HEK293 (cell line): ENCODE measurements around the gene SLC39A7.

Source experiments
- CTCF ChIA-PET: fragments of 350-600 bp; formaldehyde crosslinking; extraction: SDS; loops from one replicate; lab custom pipeline; 2021; ENCODE audit warnings: antibody characterized with exemption; lab: Yijun Ruan, JAX
- POLR2A ChIA-PET: fragments of 300-600 bp; formaldehyde crosslinking; extraction: SDS; loops from one replicate; lab custom pipeline; 2020; ENCODE audit warnings: antibody characterized with exemption, inconsistent platforms; lab: Yijun Ruan, JAX
- H3K27ac ChIP-seq: fragments of 200-500 bp; sonication (Bioruptor generic); 2 replicates; pipeline ENCODE4 v1.5.1; 2014; ENCODE audit warnings: low read depth, low read length, control low read depth, inconsistent platforms; ENCODE audit errors: extremely low read depth
- H3K36me3 ChIP-seq, 2 experiments: fragments of 200-500 bp in 1 of 2; sonication (Bioruptor generic) in 1 of 2; 1 replicate in 1 of 2; 2 replicates in 1 of 2; pipeline ENCODE4 v1.5.1; 2014 to 2017; ENCODE audit warnings: inconsistent platforms in 2 of 2, low read length in 2 of 2; ENCODE audit not compliant: control insufficient read depth in 2 of 2, insufficient read depth in 1 of 2
- H3K4me1 ChIP-seq: fragments of 200-500 bp; sonication (Bioruptor generic); 2 replicates; pipeline ENCODE4 v1.5.1; 2014; ENCODE audit warnings: mild to moderate bottlenecking, low read length, inconsistent platforms; ENCODE audit not compliant: control insufficient read depth, insufficient read depth
- H3K4me3 ChIP-seq: 2 replicates; pipeline ENCODE4 v1.5.1; 2011; ENCODE audit warnings: low read depth, mild to moderate bottlenecking, control low read depth, low read length, moderate library complexity
- H3K9me3 ChIP-seq: fragments of 200-500 bp; sonication (Bioruptor generic); 2 replicates; pipeline ENCODE4 v1.5.1; 2014; ENCODE audit warnings: low read depth, low read length, inconsistent platforms; ENCODE audit not compliant: control insufficient read depth, insufficient read depth
- EGR2 ChIP-seq: fragments of 450-650 bp; formaldehyde crosslinking; IDR thresholded peaks from 2 replicates; pipeline ENCODE4 v1.5.1; 2016; ENCODE audit warnings: low read depth, missing biosample characterization, missing genetic modification characterization
- FEZF1 ChIP-seq: fragments of 450-650 bp; formaldehyde crosslinking; IDR thresholded peaks from 2 replicates; pipeline ENCODE4 v1.5.1; 2016; ENCODE audit warnings: missing biosample characterization, missing genetic modification characterization
- HOXC10 ChIP-seq: sonication (generic); formaldehyde crosslinking; IDR thresholded peaks from 2 replicates; pipeline ENCODE4 v1.8.1; 2023; ENCODE audit warnings: mild to moderate bottlenecking, missing genetic modification reagents
- IKZF3 ChIP-seq: fragments of 450-650 bp; IDR thresholded peaks from 2 replicates; pipeline ENCODE4 v1.5.0; 2018; ENCODE audit warnings: missing biosample characterization, mild to moderate bottlenecking, missing genetic modification characterization, moderate library complexity
- KLF17 ChIP-seq: fragments of 450-650 bp; formaldehyde crosslinking; IDR thresholded peaks from 2 replicates; pipeline ENCODE4 v1.5.1; 2016; ENCODE audit warnings: missing biosample characterization, missing genetic modification characterization
- ZFHX2 ChIP-seq: fragments of 450-650 bp; formaldehyde crosslinking; conservative IDR thresholded peaks from 2 replicates; pipeline ENCODE4 v1.5.1; 2016; ENCODE audit warnings: missing biosample characterization, missing genetic modification characterization
- ZNF302 ChIP-seq: fragments of 450-650 bp; formaldehyde crosslinking; IDR thresholded peaks from 2 replicates; pipeline ENCODE4 v1.5.1; 2016; ENCODE audit warnings: missing biosample characterization, missing genetic modification characterization, low read depth
- ZNF350 ChIP-seq: fragments of 450-650 bp; formaldehyde crosslinking; IDR thresholded peaks from 2 replicates; pipeline ENCODE4 v1.5.0; 2017; ENCODE audit warnings: missing biosample characterization, mild to moderate bottlenecking, missing genetic modification characterization
- ZNF473 ChIP-seq: fragments of 450-650 bp; formaldehyde crosslinking; IDR thresholded peaks from 2 replicates; pipeline ENCODE4 v1.5.1; 2017; ENCODE audit warnings: missing biosample characterization, missing genetic modification characterization
- ZNF544 ChIP-seq: fragments of 450-650 bp; formaldehyde crosslinking; IDR thresholded peaks from 2 replicates; pipeline ENCODE4 v1.5.0; 2017; ENCODE audit warnings: missing biosample characterization, missing genetic modification characterization
- ZNF548 ChIP-seq: fragments of 450-650 bp; formaldehyde crosslinking; IDR thresholded peaks from 2 replicates; pipeline ENCODE4 v1.5.1; 2016; ENCODE audit warnings: missing biosample characterization, missing genetic modification characterization
- ZNF560 ChIP-seq: fragments of 450-650 bp; formaldehyde crosslinking; IDR thresholded peaks from 2 replicates; pipeline ENCODE4 v1.5.1; 2017; ENCODE audit warnings: missing biosample characterization, missing genetic modification characterization, borderline replicate concordance
- ZNF561 ChIP-seq: fragments of 450-650 bp; IDR thresholded peaks from 2 replicates; pipeline ENCODE4 v1.5.1; 2018; ENCODE audit warnings: missing biosample characterization, missing genetic modification characterization, borderline replicate concordance
- ZNF580 ChIP-seq: fragments of 450-650 bp; formaldehyde crosslinking; IDR thresholded peaks from 2 replicates; pipeline ENCODE4 v1.5.1; 2016; ENCODE audit warnings: missing biosample characterization, missing genetic modification characterization
- ZNF610 ChIP-seq: fragments of 450-650 bp; formaldehyde crosslinking; IDR thresholded peaks from 2 replicates; pipeline ENCODE4 v1.5.1; 2016; ENCODE audit warnings: missing biosample characterization, missing genetic modification characterization, borderline replicate concordance
- TF ChIP-seq, protein P1 (sequence below): fragments of 450-650 bp; formaldehyde crosslinking; IDR thresholded peaks from 2 replicates; pipeline ENCODE4 v1.5.1; 2016; ENCODE audit warnings: missing biosample characterization, missing genetic modification characterization
- TF ChIP-seq, protein P2 (sequence below): fragments of 450-650 bp; IDR thresholded peaks from 2 replicates; pipeline ENCODE4 v1.5.1; 2018; ENCODE audit warnings: missing biosample characterization, mild to moderate bottlenecking, missing genetic modification characterization
- TF ChIP-seq, protein P3 (sequence below): fragments of 450-650 bp; formaldehyde crosslinking; IDR thresholded peaks from 2 replicates; pipeline ENCODE4 v1.5.1; 2016; ENCODE audit warnings: missing biosample characterization, missing genetic modification characterization, low read depth
- TF ChIP-seq, protein P4 (sequence below): fragments of 450-650 bp; formaldehyde crosslinking; IDR thresholded peaks from 2 replicates; pipeline ENCODE4 v1.5.1; 2017; ENCODE audit warnings: missing biosample characterization, mild to moderate bottlenecking, missing genetic modification characterization, moderate library complexity
- TF ChIP-seq, protein P5 (sequence below): fragments of 450-650 bp; formaldehyde crosslinking; IDR thresholded peaks from 2 replicates; pipeline ENCODE4 v1.5.1; 2016; ENCODE audit warnings: missing biosample characterization, missing genetic modification characterization

SLC39A7 gene

DNA sequence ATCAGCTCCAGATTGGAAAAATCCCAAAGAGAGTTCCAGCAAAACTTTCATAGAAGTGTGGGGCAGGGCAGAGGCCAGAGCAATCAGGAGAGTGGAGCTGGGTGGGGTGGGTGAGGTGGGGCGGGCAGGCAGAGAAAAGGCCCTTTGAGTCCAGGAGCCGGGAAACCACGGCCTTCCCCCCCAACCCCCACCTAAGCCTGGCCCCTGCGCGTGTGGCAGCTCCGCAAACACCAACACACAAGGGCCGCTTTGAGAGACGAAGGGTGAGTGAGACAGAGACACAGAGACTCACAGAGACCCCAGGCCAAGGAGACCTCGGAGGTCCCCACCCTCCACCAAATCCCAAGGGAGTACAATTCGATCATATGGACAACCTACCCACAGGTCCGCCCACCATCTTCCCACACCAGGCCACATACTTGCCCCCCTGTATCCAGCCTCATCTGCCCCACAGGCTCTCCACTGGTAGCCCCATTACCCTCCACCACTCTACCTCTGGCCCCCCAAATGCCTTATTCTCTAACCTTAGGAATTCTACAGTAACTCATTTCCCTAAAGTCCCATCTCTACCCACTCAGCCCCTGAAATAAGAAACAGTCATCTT is 10.1 kb upstream of the SLC39A7 start:
- no peak overlapping the region for H3K27ac ChIP-seq
- TF ChIP-seq ZFHX2 (tag by site-specific recombination) (peak; percentile 77), ZNF544 (tag by site-specific recombination) (no peak), EGR2 (peak; percentile 91)
- TF ChIP-seq, all 188 proteins: peak for 2
- POLR2A ChIA-PET = interaction anchor here (0.7 to 1.5 kb wide), 3 partner anchors 9 to 42 kb away, joined by 3 to 6 read pairs (median 3); partner anchors contain the start of gene RING1
- Histone ChIP-seq H3K4me3 (no peak overlapping the region), H3K4me1 (peaks cover 3% of the 10 kb centered on the region; the same call in 1 of the 2 replicates), H3K9me3 (no peaks in the 10 kb centered on the region), H3K36me3 (peaks cover 2 to 21% of the 10 kb centered on the region in 2 experiments; a peak in 1 of 3 replicates)
- CTCF ChIA-PET = interaction anchor here (0.6 to 2.5 kb wide), 5 partner anchors 14 to 154 kb away, joined by 4 to 10 read pairs (median 6); no protein-coding TSS in a partner anchor

DNA sequence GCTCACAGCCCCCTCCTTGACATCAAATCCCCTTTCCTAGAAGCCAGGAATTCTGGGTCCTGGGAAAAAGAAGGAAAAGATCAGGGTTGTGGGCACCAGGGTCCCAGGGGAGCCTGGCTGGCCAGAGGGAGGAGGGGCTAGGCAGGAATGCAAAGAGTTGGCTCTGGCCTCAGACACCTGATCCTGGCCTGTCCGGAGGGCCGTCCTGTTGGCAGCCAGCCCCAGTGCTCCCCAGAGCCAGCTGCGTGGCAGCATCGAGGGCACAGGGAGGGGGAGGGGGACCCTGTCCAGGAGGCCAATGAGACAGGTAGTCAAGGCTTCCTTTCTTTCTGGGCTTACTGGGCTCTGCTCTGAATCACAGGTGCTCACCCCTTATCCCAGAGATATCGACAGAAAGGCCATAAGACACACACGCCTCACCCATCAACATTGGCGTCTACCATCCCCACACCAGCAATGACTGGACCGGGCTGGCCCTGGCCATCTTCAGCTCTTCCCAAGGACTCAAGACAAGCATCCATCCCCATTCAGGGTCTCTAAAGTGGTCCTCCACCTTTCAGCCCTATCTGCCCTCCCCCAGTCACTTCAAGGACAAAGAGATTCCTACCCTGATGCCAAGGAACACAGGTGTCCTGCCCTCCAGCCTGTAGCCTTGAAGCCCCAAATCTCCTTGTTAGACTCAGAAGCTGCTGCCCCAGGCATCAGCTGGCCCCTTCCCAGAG is 9.1 kb upstream of the SLC39A7 start:
- H3K4me3 ChIP-seq = no peak overlapping the region
- peaks cover 3% of the 10 kb centered on the region; the same call in 1 of the 2 replicates for H3K4me1 ChIP-seq
- CTCF ChIA-PET = interaction anchor here (0.5 to 1.1 kb wide), 3 partner anchors 18 to 153 kb away, joined by 3 to 5 read pairs (median 3); no protein-coding TSS in a partner anchor
- TF ChIP-seq ZNF580 (tag by site-specific recombination) (no peak), KLF17 (tag by site-specific recombination) (no peak), ZNF302 (tag by site-specific recombination) (no peak), ZNF548 (no peak), ZNF560 (tag by site-specific recombination) (no peak), FEZF1 (tag by site-specific recombination) (no peak), HOXC10 (CRISPR knock-in tag) (no peak), ZNF473 (tag by site-specific recombination) (no peak), ZNF561 (tag by site-specific recombination) (no peak), ZNF350 (no peak), IKZF3 (tag by site-specific recombination) (no peak), ZNF610 (tag by site-specific recombination) (no peak)
- TF ChIP-seq, protein P1, sequence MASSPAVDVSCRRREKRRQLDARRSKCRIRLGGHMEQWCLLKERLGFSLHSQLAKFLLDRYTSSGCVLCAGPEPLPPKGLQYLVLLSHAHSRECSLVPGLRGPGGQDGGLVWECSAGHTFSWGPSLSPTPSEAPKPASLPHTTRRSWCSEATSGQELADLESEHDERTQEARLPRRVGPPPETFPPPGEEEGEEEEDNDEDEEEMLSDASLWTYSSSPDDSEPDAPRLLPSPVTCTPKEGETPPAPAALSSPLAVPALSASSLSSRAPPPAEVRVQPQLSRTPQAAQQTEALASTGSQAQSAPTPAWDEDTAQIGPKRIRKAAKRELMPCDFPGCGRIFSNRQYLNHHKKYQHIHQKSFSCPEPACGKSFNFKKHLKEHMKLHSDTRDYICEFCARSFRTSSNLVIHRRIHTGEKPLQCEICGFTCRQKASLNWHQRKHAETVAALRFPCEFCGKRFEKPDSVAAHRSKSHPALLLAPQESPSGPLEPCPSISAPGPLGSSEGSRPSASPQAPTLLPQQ (tag by site-specific recombination) = no peak
- TF ChIP-seq, protein P2, sequence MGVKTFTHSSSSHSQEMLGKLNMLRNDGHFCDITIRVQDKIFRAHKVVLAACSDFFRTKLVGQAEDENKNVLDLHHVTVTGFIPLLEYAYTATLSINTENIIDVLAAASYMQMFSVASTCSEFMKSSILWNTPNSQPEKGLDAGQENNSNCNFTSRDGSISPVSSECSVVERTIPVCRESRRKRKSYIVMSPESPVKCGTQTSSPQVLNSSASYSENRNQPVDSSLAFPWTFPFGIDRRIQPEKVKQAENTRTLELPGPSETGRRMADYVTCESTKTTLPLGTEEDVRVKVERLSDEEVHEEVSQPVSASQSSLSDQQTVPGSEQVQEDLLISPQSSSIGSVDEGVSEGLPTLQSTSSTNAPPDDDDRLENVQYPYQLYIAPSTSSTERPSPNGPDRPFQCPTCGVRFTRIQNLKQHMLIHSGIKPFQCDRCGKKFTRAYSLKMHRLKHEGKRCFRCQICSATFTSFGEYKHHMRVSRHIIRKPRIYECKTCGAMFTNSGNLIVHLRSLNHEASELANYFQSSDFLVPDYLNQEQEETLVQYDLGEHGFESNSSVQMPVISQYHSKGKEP = no peak
- TF ChIP-seq, protein P3, sequence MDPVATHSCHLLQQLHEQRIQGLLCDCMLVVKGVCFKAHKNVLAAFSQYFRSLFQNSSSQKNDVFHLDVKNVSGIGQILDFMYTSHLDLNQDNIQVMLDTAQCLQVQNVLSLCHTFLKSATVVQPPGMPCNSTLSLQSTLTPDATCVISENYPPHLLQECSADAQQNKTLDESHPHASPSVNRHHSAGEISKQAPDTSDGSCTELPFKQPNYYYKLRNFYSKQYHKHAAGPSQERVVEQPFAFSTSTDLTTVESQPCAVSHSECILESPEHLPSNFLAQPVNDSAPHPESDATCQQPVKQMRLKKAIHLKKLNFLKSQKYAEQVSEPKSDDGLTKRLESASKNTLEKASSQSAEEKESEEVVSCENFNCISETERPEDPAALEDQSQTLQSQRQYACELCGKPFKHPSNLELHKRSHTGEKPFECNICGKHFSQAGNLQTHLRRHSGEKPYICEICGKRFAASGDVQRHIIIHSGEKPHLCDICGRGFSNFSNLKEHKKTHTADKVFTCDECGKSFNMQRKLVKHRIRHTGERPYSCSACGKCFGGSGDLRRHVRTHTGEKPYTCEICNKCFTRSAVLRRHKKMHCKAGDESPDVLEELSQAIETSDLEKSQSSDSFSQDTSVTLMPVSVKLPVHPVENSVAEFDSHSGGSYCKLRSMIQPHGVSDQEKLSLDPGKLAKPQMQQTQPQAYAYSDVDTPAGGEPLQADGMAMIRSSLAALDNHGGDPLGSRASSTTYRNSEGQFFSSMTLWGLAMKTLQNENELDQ = no peak
- TF ChIP-seq, protein P4, sequence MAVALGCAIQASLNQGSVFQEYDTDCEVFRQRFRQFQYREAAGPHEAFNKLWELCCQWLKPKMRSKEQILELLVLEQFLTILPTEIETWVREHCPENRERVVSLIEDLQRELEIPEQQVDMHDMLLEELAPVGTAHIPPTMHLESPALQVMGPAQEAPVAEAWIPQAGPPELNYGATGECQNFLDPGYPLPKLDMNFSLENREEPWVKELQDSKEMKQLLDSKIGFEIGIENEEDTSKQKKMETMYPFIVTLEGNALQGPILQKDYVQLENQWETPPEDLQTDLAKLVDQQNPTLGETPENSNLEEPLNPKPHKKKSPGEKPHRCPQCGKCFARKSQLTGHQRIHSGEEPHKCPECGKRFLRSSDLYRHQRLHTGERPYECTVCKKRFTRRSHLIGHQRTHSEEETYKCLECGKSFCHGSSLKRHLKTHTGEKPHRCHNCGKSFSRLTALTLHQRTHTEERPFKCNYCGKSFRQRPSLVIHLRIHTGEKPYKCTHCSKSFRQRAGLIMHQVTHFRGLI (tag by site-specific recombination) = no peak
- TF ChIP-seq, protein P5, sequence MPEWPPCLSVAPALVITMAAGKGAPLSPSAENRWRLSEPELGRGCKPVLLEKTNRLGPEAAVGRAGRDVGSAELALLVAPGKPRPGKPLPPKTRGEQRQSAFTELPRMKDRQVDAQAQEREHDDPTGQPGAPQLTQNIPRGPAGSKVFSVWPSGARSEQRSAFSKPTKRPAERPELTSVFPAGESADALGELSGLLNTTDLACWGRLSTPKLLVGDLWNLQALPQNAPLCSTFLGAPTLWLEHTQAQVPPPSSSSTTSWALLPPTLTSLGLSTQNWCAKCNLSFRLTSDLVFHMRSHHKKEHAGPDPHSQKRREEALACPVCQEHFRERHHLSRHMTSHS (tag by site-specific recombination) = no peak
- H3K27ac ChIP-seq = no peak overlapping the region
- H3K36me3 ChIP-seq = peaks cover 11 to 30% of the 10 kb centered on the region in 2 experiments; a peak in 2 of 3 replicates
- POLR2A ChIA-PET = no interaction called here
- no peaks in the 10 kb centered on the region for H3K9me3 ChIP-seq
